Fibroblast of pulmonary artery (primary cell): Measurements from ENCODE around the gene INF2.

Experiments used
- DNase-seq: peaks from one replicate; pipeline ENCODE4 v3.0.0-alpha.2; 2010; ENCODE audit warnings: low read depth
- H3K4me3 ChIP-seq: replicated peaks from 2 replicates; pipeline ENCODE4 v1.5.1; 2011; ENCODE audit warnings: low read depth, mild to moderate bottlenecking, control low read depth, low read length, moderate library complexity
- CTCF ChIP-seq: IDR thresholded peaks from 2 replicates; pipeline ENCODE4 v1.5.1; 2011; ENCODE audit warnings: mild to moderate bottlenecking, control low read depth, low read length, inconsistent platforms; ENCODE audit errors: missing control alignments

Gene INF2

GRCh38 chr14:104698688-104699425, 9.4 kb downstream of the INF2 start:
- no peak for DNase-seq
- TF ChIP-seq CTCF = no peak
- no peak overlapping the region for H3K4me3 ChIP-seq

- no peak for TF ChIP-seq CTCF
- no peak overlapping the region for H3K4me3 ChIP-seq
- no peak for DNase-seq
Observed at GRCh38 chr14:104699426-104699748, 10.0 kb downstream of the INF2 start.

GRCh38 chr14:104700225-104700651, 10.8 kb downstream of the INF2 start:
- DNase-seq = no peak
- H3K4me3 ChIP-seq = no peak overlapping the region
- TF ChIP-seq CTCF = no peak

GRCh38 chr14:104700747-104701217, 11.4 kb downstream of the INF2 start:
- H3K4me3 ChIP-seq = no peak overlapping the region
- TF ChIP-seq CTCF = no peak
- DNase-seq = no peak

- no peak for TF ChIP-seq CTCF
- no peak overlapping the region for H3K4me3 ChIP-seq
Observed at GRCh38 chr14:104701383-104702076, 12.1 kb downstream of the INF2 start.

GRCh38 chr14:104702106-104702505, 12.7 kb downstream of the INF2 start:
- TF ChIP-seq CTCF = no peak
- H3K4me3 ChIP-seq = no peak overlapping the region
- DNase-seq = no peak

More at GRCh38 chr14:104701383-104702076, 12.1 kb downstream of the INF2 start:
- DNase-seq = no peak
